GM21723 (cell line): Measurements from ENCODE around the gene CARNS1.

Experiments used
- ATAC-seq: cut with Tn5 transposase; IDR thresholded peaks from one replicate; pipeline ENCODE4 v1.9.1; 2021; ENCODE audit warnings: mild to moderate bottlenecking, moderate library complexity; ENCODE audit not compliant: unreplicated experiment

CARNS1 gene

GRCh38 chr11:67439321-67440228, 24.1 kb downstream of the CARNS1 start:
- no peak for ATAC-seq

DNA sequence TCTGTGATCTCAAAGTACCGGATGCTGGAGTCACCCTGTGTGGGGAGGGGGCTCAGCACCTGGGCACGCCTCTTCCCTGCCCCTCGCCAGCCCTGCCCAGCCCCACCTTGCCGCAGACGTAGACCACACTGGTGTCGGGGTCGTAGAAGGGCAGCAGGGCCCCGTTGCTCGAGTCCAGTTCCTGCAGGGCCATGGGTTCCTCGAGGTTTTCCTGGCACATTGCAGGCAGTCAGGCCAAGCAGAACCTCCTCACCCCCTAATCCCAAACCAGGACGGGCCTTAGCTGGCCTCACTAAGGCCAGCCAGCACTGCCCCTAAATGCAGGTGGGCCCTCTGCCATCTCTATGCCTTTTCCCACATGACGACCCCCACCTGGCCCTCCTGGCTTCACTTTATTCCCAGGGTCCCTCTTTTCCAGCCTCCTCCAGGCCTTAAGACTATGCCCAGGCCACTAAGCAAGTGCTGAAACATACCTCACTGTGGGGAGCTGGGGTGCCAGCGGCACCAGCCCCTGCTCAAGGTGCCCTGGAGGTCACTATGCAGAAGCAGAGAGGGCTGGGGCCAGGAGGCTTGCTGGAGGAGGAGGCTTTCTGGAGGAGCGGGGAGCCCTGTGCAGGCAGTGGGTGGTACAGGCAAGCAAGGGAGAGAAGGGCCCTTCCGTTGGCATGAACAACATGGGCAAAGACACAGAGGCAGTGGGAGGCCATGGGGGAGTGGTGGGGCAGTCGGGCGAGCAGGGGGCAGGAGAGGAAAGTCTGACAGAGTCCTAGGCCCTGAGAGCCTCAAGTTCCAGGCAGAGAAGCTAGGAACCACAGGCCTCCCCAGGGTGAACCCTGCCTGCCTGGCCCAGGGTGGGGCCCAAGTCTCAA, 25.0 kb downstream of the CARNS1 start:
- no peak for ATAC-seq

- no peak for ATAC-seq
These were observed 25.7 kb downstream of the CARNS1 start for GRCh38 chr11:67441098-67441563.

DNA sequence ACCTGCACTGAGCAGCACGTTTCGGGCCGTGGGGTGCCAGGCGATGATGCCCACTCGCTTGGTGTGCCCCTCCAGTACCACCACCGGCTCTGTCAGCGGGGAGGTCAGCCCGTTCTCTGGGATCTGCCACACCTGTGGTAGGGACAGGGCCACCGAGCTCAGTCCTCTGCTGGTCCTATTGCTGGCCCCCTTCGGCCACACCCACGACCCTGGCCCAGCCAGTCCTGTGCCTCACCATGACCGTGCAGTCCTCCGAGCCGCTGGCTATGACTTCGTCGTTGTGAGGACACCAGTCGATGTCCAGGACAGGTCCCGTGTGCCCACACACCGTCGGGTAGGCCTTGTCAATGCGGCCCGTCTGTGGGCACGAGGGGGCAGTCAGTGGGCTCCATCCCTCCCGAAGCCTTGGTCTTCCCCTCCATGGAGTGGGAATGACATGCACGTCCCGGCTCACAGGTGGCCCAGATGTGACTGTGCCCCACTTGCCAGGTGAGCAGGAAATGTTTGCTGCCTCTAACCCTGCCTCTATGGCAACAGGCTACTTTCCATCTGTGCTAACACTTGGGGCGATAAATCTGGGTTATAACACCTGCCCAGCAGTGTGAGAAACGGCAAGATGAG, 26.4 kb downstream of the CARNS1 start:
- no peak for ATAC-seq

DNA sequence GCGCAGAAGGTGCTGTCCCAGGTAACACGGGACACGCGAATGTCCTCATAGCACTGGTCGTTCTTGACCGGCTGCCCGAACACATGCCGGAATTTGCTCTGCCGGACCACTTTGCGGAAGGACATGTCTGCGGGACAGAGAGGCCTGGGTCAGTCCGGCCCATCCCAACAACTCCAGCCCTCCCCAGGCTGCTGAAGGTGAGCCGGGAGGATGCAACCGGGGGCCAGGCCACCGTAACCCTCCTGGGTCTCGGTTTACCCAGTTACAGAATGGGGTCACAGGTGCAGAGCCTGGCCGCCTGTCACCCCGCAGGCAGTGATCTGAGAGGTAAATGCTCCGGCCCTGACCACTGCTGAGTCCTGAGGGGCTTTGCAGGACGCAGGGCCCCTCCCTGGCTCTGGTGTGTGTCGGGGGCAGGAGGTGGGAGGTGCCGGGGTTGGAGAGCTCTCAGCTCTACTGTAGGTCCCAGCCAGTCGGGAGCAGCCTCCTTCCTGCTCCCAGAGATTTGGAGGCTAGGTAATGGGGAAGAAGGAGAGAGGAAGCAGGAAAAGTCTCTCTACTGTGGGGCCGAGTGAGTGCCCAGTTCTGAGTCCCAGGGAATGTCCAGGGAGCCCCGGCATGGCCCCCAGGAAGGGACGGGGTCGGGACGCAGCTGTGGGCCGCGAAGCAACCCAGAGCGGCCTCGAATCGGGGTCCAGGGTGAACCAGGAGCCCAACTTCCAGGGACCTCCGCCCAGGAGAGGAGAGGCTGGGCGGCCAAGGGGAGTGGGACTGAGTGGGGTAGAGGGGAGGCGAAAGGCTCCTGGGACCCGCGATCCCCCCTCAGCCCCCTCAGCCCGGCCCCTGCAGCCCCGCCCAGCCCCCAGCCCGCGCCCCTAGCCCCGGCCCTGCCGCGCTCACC, 27.3 kb downstream of the CARNS1 start:
- no peak for ATAC-seq

DNA sequence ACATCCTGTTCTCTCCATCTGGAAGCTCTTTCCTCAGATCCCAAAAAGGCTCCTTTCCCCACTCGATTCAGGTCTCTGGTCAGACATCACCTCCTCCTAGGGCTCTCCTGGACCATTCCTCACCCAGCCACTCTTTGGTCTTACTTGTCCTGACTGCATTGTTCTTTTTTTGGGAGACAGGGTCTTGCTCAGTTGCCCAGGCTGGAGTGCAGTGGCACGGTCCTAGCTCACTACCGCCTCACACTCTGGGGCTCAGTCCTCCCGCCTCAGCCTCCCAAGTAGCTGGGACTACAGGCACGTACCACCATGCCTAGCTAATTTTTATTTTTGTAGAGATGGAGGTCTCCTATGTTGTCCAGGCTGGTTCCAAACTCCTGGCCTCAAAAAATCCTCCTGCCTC, 30.0 kb downstream of the CARNS1 start:
- no peak for ATAC-seq

GRCh38 chr11:67448220-67448609, 32.7 kb downstream of the CARNS1 start:
- ATAC-seq, result no peak

DNA sequence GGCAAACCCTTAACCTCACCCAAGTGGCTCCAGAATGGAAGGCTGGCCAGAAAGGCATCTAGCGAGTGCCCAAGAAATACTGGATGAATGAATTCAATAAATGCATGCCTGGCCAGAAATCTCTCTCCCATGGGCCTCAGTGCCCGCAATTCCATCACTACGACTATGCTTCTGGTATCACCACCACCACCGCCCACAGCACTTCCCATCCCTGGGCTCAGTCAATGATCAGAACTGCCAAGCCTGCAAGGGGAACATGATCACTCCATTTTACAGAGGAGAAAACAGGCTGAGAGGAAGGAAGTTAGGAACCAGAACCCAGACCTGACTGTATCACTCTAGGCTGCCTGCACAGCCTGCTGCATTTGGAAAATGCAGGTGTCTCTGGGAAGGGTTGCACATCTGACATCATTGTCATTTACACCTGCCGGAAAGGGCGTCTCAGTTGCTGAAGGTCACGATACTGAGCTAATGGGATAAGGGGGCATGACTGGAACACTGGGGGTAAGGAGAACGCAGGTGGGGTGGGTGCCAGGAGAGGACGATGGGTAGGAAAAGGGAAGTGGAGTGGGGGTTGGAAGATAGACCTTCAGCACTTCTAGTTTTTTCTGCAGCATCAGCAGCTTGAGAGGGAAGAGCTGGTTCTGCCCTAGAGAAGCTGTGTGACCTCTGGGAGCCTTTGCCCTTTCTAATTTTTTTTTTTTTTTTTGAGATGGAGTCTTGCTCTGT, 33.8 kb downstream of the CARNS1 start:
- ATAC-seq, result no peak

DNA sequence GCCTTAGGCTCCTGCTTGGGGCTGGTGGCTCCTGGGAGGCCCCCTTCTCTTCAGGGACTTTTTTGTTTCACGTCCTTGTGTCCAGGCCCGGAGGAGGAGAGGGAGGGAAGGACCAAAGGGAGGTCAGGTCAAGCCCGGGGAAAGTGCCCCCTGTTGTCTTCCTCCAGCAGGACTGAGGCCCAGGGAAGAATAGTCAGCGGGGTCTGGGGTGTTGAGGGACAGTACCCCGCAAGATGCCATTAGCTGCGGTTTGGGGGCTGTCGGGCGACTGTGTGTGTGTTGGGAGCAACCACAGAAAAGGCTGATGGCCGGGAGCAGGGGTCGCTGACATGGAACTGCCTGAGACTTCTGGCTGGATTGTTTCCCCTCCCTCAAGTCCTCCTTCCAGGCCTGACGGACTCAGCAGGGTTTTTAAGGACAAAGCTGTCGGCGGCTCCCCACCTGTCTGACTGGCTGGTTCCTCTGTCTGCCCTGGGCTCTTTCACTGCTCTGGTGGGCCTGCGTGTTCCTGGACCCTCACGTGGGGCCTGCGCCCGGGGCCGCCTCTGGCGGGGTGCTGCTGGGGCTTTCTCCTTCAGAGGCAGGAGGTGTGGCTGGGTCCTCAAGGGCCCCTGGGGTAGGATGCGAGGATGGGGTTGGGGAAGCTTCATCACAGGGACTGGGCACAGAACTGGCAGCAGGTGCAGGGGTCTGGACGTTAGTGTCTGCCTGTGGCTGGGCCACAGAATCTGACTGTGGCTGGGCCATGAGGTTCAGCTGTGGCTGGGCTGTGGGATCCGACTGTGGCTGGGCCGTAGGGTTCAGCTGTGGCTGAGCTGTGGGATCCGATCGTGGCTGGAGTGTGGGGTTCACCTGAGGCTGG, 35.5 kb downstream of the CARNS1 start:
- ATAC-seq, result no peak

- ATAC-seq, result no peak
These were observed 36.1 kb downstream of the CARNS1 start for GRCh38 chr11:67451658-67451976.

- ATAC-seq, result no peak
These were observed 36.9 kb downstream of the CARNS1 start, which contains the start of gene GPR152 for GRCh38 chr11:67452141-67452952. Gene GPR152 (minus strand): TSS chr11:67452729. CDS start chr11:67452724, 5 bp downstream.

- no peak for ATAC-seq
These were observed 38.6 kb downstream of the CARNS1 start for GRCh38 chr11:67453816-67454732.

DNA sequence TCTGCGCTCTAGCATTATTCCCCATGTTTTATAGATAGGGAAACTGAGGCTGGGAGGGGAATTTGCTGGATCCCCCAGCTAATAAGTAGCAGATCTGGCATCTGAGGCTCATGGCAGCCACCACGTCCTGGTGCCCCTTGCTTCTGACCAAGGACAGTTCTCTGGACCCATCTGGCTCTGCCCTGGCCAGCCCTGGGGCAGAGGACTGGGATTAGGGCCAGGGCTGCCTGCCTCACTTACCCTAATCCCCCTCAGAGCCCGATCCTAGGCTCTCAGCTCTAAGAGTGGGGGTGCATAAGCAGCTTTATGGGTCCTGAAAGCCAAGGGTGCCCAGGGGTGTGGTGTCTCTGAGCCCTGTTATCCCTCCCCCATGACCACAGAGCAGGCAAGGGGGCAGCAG, 39.6 kb downstream of the CARNS1 start, which contains the start of gene CABP4:
CABP4 (plus strand) TSS at position 301 of the 400 bp plus-strand sequence; CDS start at position 371, 70 bp downstream.
- no peak for ATAC-seq

DNA sequence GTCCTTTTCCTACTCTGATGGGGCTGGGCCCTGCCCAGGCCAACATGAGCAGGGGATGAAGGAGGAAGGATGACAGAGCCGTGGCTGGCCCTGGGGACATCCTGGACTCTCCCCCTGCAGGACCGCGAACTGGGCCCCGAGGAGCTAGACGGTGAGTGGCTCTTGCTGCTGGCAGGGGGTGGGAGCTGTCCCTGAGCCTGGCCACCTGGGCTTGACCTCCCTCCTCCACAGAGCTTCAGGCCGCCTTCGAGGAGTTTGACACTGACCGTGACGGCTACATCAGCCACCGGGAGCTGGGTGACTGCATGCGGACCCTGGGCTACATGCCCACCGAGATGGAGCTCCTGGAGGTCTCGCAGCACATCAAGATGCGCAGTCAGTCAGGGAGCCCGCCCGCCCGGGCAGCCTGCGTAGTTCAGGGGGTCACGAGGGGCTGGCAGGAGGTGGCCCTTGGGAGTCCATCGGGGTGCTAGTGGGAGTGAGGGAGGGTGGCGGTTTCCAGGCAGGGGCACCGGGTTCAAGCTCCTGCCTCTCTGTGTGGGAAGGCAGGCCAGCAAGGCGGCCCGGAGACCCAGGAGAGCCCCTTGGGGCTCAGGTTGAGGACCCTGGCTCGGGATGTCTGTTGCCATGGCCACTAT, 40.7 kb downstream of the CARNS1 start:
- ATAC-seq, result no peak

GRCh38 chr11:67457453-67457852, 42.0 kb downstream of the CARNS1 start:
- ATAC-seq, result no peak

GRCh38 chr11:67458266-67458665, 42.8 kb downstream of the CARNS1 start:
- ATAC-seq, result no peak
